ENCODE data around the gene NKX2-1. TPM values are rescaled to one million over a fixed set of nuclear protein-coding genes. Genes with fewer than 3 reads are reported as not detected.

The NKX2-1 gene
- total RNA-seq, 5 donors from 2014 or later (not counting 1 experiment from before 2014, with no cell fraction given) = 0.16 to 0.23 (median 0.16) TPM; not detected in 2

DNA sequence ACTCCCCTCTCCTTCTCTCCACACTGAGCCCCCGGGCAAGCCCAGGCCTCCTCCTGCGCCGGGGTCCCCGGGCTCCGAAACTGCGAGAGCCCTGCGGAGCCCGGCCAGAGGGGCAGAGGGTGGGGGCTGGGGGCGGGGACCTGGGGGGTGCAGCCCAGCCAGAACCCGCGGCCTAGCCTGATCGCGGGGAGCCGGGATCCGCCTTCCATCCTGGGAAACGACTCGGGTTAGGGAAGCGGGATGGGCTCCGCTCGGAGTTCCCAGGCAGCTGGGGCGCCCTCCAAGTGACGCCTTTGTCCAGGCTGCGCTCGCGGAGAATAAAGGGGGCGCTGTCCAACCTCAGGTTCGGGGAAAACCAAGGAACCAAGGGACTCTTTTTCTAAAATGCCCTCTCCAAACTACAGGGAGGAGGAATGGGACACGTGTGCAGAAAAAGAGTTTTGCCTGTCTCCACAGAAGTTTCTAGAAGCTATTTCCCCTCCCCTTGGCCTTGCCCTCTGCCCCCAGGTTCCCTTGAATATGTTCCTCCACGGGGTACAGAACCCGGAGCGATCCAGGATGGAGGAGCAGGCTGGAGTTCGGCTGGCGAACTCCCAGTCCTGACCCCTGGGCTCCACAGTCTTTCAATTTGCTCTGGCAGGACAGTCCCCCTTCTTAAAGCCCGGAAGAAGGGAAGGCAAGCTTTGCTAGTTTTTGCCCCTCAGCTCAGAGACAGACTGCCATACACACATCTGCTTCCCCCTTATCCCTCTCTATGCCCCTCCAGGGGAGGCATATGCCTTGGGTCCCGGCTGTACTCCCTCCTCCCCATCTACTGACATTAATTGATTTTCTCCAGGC, 13.9 kb downstream of the NKX2-1 start:
- POLR2A ChIA-PET = no interaction called here
- Mint-ChIP-seq H3K4me3 (peak overlapping the region in 1 of 3 donors; percentile 51), H3K4me1 (peaks cover 18 to 24% (median 23%) of the 10 kb centered on the region in 3 donors), H3K27me3 (peaks cover 83 to 84% of the 10 kb centered on the region in 2 donors), H3K36me3 (no peaks in the 10 kb centered on the region), H3K27ac (no peak overlapping the region), H3K9me3 (peaks cover 0 to 5% (median 4%) of the 10 kb centered on the region in 3 donors)
- no peaks in the 10 kb centered on the region for H3K9me3 ChIP-seq
- WGBS (ENCODE audit: insufficient coverage) = 8% methylated on average over 24 of the region's 35 CpGs
- no peak for ATAC-seq (replicated peaks in 1 of 4)
- DNase-seq = no peak
- no peak overlapping the region for H3K4me3 ChIP-seq (ENCODE audit: control insufficient read depth in 1 of 2, extremely low read depth in 1 of 2, low read length in 1 of 2)
- peaks cover 34 to 57% of the 10 kb centered on the region in 2 experiments for H3K27me3 ChIP-seq (replicated peaks in 1 of 2; ENCODE audit: control insufficient read depth in 2 of 2, extremely low read depth in 1 of 2, insufficient read depth in 2 of 2, low read length in 1 of 2)
- H3K36me3 ChIP-seq (ENCODE audit: control insufficient read depth in 2 of 2, extremely low read depth in 1 of 2, insufficient read depth in 1 of 2, low read length in 1 of 2) = no peaks in the 10 kb centered on the region
- H3K27ac ChIP-seq (ENCODE audit: low read length) = no peak overlapping the region
- CTCF ChIA-PET = no interaction called here
- H3K4me1 ChIP-seq (ENCODE audit: control insufficient read depth in 1 of 2, extremely low read depth in 1 of 2, insufficient read depth in 2 of 2, low read length in 2 of 2) = no peaks in the 10 kb centered on the region

DNA sequence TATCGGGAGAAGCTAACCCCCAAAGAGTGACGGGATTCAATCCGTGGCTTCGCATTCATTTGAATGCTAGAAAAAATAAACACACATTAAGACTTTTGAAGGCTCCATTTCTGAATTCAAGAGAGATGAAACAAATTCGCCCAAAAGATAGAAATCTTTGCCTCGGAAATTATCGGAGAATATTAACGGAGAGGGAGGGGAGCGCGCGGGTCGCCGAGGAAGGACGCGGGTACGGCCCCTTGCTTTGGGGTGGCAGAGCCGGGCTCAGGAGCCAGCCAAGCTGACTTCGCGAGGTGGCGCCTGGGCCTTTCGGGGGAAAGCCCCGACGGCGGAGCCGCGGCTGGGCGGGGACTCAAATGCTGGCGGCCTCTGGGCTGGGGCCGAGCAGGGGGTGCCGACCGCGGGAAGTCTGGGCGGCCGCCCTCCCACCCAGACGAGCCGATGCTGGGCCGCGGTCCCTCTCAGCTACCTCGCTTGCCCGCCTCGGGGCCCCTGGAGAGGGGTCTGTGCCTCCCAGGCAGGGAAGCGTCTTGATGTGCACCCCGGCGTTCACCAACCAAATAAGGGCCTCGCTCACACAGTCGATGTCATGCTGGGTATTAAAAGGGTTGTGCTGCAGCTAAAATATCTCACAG, 14.7 kb downstream of the NKX2-1 start:
- H3K27me3 ChIP-seq (replicated peaks in 1 of 2; ENCODE audit: control insufficient read depth in 2 of 2, extremely low read depth in 1 of 2, insufficient read depth in 2 of 2, low read length in 1 of 2) = peaks cover 32 to 54% of the 10 kb centered on the region in 2 experiments
- WGBS (ENCODE audit: insufficient coverage) = 3% methylated on average over 43 of the region's 46 CpGs
- H3K4me3 ChIP-seq (ENCODE audit: control insufficient read depth in 1 of 2, extremely low read depth in 1 of 2, low read length in 1 of 2) = no peak overlapping the region
- Mint-ChIP-seq H3K27me3 (peaks cover 79 to 80% of the 10 kb centered on the region in 2 donors), H3K4me3 (peak overlapping the region in 1 of 3 donors; percentile 68), H3K36me3 (no peaks in the 10 kb centered on the region), H3K4me1 (peaks cover 18 to 24% (median 23%) of the 10 kb centered on the region in 3 donors), H3K9me3 (peaks cover 0 to 5% (median 4%) of the 10 kb centered on the region in 3 donors), H3K27ac (peak overlapping the region in 1 of 2 donors; percentile 7)
- no peaks in the 10 kb centered on the region for H3K36me3 ChIP-seq (ENCODE audit: control insufficient read depth in 2 of 2, extremely low read depth in 1 of 2, insufficient read depth in 1 of 2, low read length in 1 of 2)
- ChIA-PET CTCF (interaction anchor here in 1 of 2 donors (0.7 kb wide), 1 partner anchor 179 kb away, joined by 3 read pairs; no protein-coding TSS in a partner anchor), POLR2A (no interaction called here)
- no peaks in the 10 kb centered on the region for H3K9me3 ChIP-seq
- H3K4me1 ChIP-seq (ENCODE audit: control insufficient read depth in 1 of 2, extremely low read depth in 1 of 2, insufficient read depth in 2 of 2, low read length in 2 of 2) = no peaks in the 10 kb centered on the region
- no peak overlapping the region for H3K27ac ChIP-seq (ENCODE audit: low read length)
- DNase-seq = no peak
- ATAC-seq (replicated peaks in 1 of 4) = peak in 2 of 4 experiments; percentile 24 to 29

DNA sequence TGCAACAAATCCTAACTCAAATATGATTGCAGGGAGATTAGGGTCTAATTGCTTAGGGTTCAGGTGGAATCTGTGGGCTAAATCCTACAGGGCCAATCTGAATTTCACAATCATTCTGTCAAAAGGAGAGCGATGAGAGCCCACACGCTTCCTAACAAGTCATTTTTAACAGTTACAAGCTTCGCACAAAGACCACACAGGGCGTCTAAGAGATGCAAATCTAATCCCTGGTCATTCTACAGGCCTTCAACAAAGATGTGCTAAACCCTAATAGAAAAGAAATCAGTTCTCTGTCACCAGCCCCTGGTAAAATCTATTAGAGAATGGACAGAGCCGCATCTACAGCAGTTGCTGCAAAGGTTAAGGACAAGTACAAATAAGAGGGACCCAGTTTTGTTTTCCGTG, 15.3 kb downstream of the NKX2-1 start:
- no peaks in the 10 kb centered on the region for H3K36me3 ChIP-seq (ENCODE audit: control insufficient read depth in 2 of 2, extremely low read depth in 1 of 2, insufficient read depth in 1 of 2, low read length in 1 of 2)
- H3K4me1 ChIP-seq (ENCODE audit: control insufficient read depth in 1 of 2, extremely low read depth in 1 of 2, insufficient read depth in 2 of 2, low read length in 2 of 2) = no peaks in the 10 kb centered on the region
- ChIA-PET CTCF (interaction anchor here in 1 of 2 donors (0.7 kb wide), 1 partner anchor 178 kb away, joined by 3 read pairs; no protein-coding TSS in a partner anchor), POLR2A (no interaction called here)
- Mint-ChIP-seq H3K4me1 (peaks cover 18 to 24% (median 23%) of the 10 kb centered on the region in 3 donors), H3K27ac (peak overlapping the region in 1 of 2 donors; percentile 7), H3K36me3 (no peaks in the 10 kb centered on the region), H3K27me3 (peaks cover 79 to 80% of the 10 kb centered on the region in 2 donors), H3K4me3 (peak overlapping the region in 1 of 3 donors; percentile 68), H3K9me3 (peaks cover 0 to 5% (median 4%) of the 10 kb centered on the region in 3 donors)
- H3K27me3 ChIP-seq (replicated peaks in 1 of 2; ENCODE audit: control insufficient read depth in 2 of 2, extremely low read depth in 1 of 2, insufficient read depth in 2 of 2, low read length in 1 of 2) = peaks cover 30 to 50% of the 10 kb centered on the region in 2 experiments
- WGBS (ENCODE audit: insufficient coverage) = 20% methylated on average over 5 of the region's 6 CpGs
- no peak overlapping the region for H3K4me3 ChIP-seq (ENCODE audit: control insufficient read depth in 1 of 2, extremely low read depth in 1 of 2, low read length in 1 of 2)
- no peaks in the 10 kb centered on the region for H3K9me3 ChIP-seq
- DNase-seq (no peak), ATAC-seq (replicated peaks in 1 of 4) (no peak)
- no peak overlapping the region for H3K27ac ChIP-seq (ENCODE audit: low read length)

DNA sequence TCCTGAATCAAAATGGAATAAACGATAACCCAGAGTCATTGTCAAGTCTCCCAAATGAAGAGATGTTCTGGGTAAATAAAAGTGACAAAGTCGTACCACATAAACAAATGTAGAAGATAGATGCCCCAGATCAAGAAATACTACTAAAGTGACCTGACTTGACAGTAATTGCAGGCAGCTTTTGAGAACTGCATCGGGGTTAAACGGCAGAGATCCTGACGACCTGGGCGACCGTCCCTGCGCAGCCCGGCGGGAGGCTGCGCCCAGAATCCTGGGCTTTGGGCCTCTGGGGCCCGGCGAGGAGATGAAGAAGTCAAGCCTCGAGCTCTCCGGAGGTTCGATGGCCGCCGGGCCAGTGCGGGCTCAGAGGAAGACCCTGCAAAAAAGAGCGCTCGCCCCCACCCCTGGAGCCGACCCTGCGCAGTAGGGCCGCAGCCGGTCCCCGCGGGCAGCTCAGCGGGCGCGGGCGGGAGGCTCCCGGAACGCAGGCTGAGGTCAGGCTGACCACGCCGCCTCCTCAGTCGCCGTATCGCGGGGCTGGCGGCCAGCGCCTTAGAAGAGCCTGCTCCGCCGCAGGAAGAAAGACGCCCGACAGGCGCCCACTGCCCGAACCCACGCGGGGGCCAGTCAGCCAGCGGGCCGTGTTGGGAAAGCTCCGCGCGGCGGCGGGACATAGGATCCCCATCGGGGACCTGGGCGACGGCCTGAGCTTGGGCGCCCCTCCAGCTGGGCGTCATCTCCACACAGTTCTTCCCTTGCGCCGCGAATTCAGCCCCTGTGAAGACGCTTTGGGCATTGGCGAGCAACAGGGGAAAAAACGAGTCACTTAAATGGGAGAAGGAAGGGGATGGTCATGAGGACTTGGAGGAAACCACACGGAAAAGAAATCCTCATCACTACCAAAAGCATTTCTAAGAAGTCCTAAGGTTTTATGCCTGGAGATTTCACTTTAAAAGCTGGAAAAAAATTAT, 16.0 kb downstream of the NKX2-1 start:
- H3K9me3 Mint-ChIP-seq = peaks cover 0 to 5% (median 4%) of the 10 kb centered on the region in 3 donors
- DNase-seq = no peak
- CTCF ChIA-PET = interaction anchor here in 1 of 2 donors (0.7 kb wide), 1 partner anchor 178 kb away, joined by 3 read pairs; no protein-coding TSS in a partner anchor
- Histone ChIP-seq H3K27ac (ENCODE audit: low read length) (no peak overlapping the region), H3K27me3 (replicated peaks in 1 of 2; ENCODE audit: control insufficient read depth in 2 of 2, extremely low read depth in 1 of 2, insufficient read depth in 2 of 2, low read length in 1 of 2) (peaks cover 25 to 50% of the 10 kb centered on the region in 2 experiments), H3K9me3 (no peaks in the 10 kb centered on the region), H3K4me1 (ENCODE audit: control insufficient read depth in 1 of 2, extremely low read depth in 1 of 2, insufficient read depth in 2 of 2, low read length in 2 of 2) (no peaks in the 10 kb centered on the region), H3K4me3 (ENCODE audit: control insufficient read depth in 1 of 2, extremely low read depth in 1 of 2, low read length in 1 of 2) (no peak overlapping the region), H3K36me3 (ENCODE audit: control insufficient read depth in 2 of 2, extremely low read depth in 1 of 2, insufficient read depth in 1 of 2, low read length in 1 of 2) (no peaks in the 10 kb centered on the region)
- POLR2A ChIA-PET = no interaction called here
- 15% methylated on average over 55 of the region's 68 CpGs for WGBS (ENCODE audit: insufficient coverage)
- H3K36me3 Mint-ChIP-seq = no peaks in the 10 kb centered on the region
- H3K4me3 Mint-ChIP-seq = peak overlapping the region in 1 of 3 donors; percentile 68
- peaks cover 73 to 74% of the 10 kb centered on the region in 2 donors for H3K27me3 Mint-ChIP-seq
- peak overlapping the region in 1 of 2 donors; percentile 11 for H3K27ac Mint-ChIP-seq
- ATAC-seq (replicated peaks in 1 of 4) = no peak
- peaks cover 18 to 24% (median 21%) of the 10 kb centered on the region in 3 donors for H3K4me1 Mint-ChIP-seq

- CTCF ChIA-PET = no interaction called here
- DNase-seq (no peak), ATAC-seq (replicated peaks in 1 of 4) (no peak)
- peaks cover 62 to 68% of the 10 kb centered on the region in 2 donors for H3K27me3 Mint-ChIP-seq
- no peak overlapping the region for H3K4me3 Mint-ChIP-seq
- no CpG with 5 or more reads among the region's 2 CpGs for WGBS (ENCODE audit: insufficient coverage)
- H3K27ac Mint-ChIP-seq = no peak overlapping the region
- H3K36me3 ChIP-seq (ENCODE audit: control insufficient read depth in 2 of 2, extremely low read depth in 1 of 2, insufficient read depth in 1 of 2, low read length in 1 of 2) = no peaks in the 10 kb centered on the region
- H3K4me3 ChIP-seq (ENCODE audit: control insufficient read depth in 1 of 2, extremely low read depth in 1 of 2, low read length in 1 of 2) = no peak overlapping the region
- peaks cover 18 to 22% (median 19%) of the 10 kb centered on the region in 3 donors for H3K4me1 Mint-ChIP-seq
- no peak overlapping the region for H3K27ac ChIP-seq (ENCODE audit: low read length)
- no peaks in the 10 kb centered on the region for H3K4me1 ChIP-seq (ENCODE audit: control insufficient read depth in 1 of 2, extremely low read depth in 1 of 2, insufficient read depth in 2 of 2, low read length in 2 of 2)
- peaks cover 0 to 4% (median 3%) of the 10 kb centered on the region in 3 donors for H3K9me3 Mint-ChIP-seq
- H3K36me3 Mint-ChIP-seq = no peaks in the 10 kb centered on the region
- POLR2A ChIA-PET = no interaction called here
- peaks cover 28 to 40% of the 10 kb centered on the region in 2 experiments for H3K27me3 ChIP-seq (replicated peaks in 1 of 2; ENCODE audit: control insufficient read depth in 2 of 2, extremely low read depth in 1 of 2, insufficient read depth in 2 of 2, low read length in 1 of 2)
- H3K9me3 ChIP-seq = no peaks in the 10 kb centered on the region
These were observed 17.2 kb downstream of the NKX2-1 start for GRCh38 chr14:36502558-36503508.
